ENCODE data around the gene NPLOC4.
A peak's percentile ranks its signal among the peaks of the same experiment; 100 is the strongest.
"Not testable (repeated sequence)": the region's sequence is repeated elsewhere in the genome, so short reads cannot be mapped to it uniquely, and the experiment has no call there.

The NPLOC4 gene

GRCh38 chr17:81636505-81637288 is at the start of gene NPLOC4, which contains the start of gene TSPAN10:
NPLOC4 (minus strand) TSS chr17:81637112; CDS start chr17:81636930, 182 bp downstream.
TSPAN10 (plus strand) TSS chr17:81637196; CDS start chr17:81642413, 5,217 bp downstream.
- peak; percentile 35 for DNase-seq

- no peak for DNase-seq
These were observed 49.7 kb upstream of the NPLOC4 start for GRCh38 chr17:81686614-81687013.

GRCh38 chr17:81685108-81685507 is 48.2 kb upstream of the NPLOC4 start:
- DNase-seq: no peak

- DNase-seq: no peak
These were observed 47.6 kb upstream of the NPLOC4 start for GRCh38 chr17:81684442-81684911.

- DNase-seq: peak; percentile 98
These were observed 46.9 kb upstream of the NPLOC4 start, which contains the start of the genes ARL16 and HGS for GRCh38 chr17:81683584-81684441. ARL16 (minus strand) TSS chr17:81683797; CDS start chr17:81683753, 44 bp downstream. HGS (plus strand) TSS chr17:81684011; CDS start chr17:81684067, 56 bp downstream.

- DNase-seq: no peak
These were observed 46.3 kb upstream of the NPLOC4 start for GRCh38 chr17:81683208-81683583.

GRCh38 chr17:81682565-81683207 is 45.8 kb upstream of the NPLOC4 start:
- no peak for DNase-seq

- no peak for DNase-seq
These were observed 44.8 kb upstream of the NPLOC4 start for GRCh38 chr17:81681672-81682071.

GRCh38 chr17:81680150-81680549 is 43.2 kb upstream of the NPLOC4 start:
- no peak for DNase-seq

- DNase-seq: no peak
These were observed 40.0 kb upstream of the NPLOC4 start for GRCh38 chr17:81676906-81677305.

- DNase-seq: not testable (repeated sequence)
These were observed 38.8 kb upstream of the NPLOC4 start for GRCh38 chr17:81675515-81676221.

- no peak for DNase-seq
These were observed 36.8 kb upstream of the NPLOC4 start for GRCh38 chr17:81673561-81674258.

GRCh38 chr17:81672954-81673353 is 36.0 kb upstream of the NPLOC4 start:
- DNase-seq: no peak

- no peak for DNase-seq
These were observed 35.6 kb upstream of the NPLOC4 start for GRCh38 chr17:81672504-81672903.

GRCh38 chr17:81667754-81668153 is 30.8 kb upstream of the NPLOC4 start:
- no peak for DNase-seq

- DNase-seq: peak; percentile 90
These were observed 29.7 kb upstream of the NPLOC4 start, which contains the start of the genes CCDC137 and OXLD1 for GRCh38 chr17:81666342-81667191. CCDC137 (plus strand) TSS chr17:81666737; CDS start chr17:81666767, 30 bp downstream. OXLD1 (minus strand) TSS chr17:81666605; CDS start chr17:81666577, 28 bp downstream.

- DNase-seq: no peak
These were observed 29.1 kb upstream of the NPLOC4 start for GRCh38 chr17:81666092-81666341.

- peak; percentile 44 for DNase-seq
These were observed 28.5 kb upstream of the NPLOC4 start for GRCh38 chr17:81665205-81666091.

GRCh38 chr17:81664051-81664470 is 27.1 kb upstream of the NPLOC4 start:
- DNase-seq: no peak

GRCh38 chr17:81662002-81662401 is 25.1 kb upstream of the NPLOC4 start:
- no peak for DNase-seq
